Activated T-helper 1 cell treated with Interleukin-2 at 50 U/mL for 16 hours (primary cell): ENCODE data around the gene AKT1.
"Not testable (repeated sequence)": the region's sequence is repeated elsewhere in the genome, so short reads cannot be mapped to it uniquely, and the experiment has no call there.

Experiments used
- DNase-seq: peaks from one replicate; pipeline ENCODE4 v3.0.0-alpha.2; 2020; ENCODE audit warnings: low read depth

The AKT1 gene

GRCh38 chr14:104739026-104739425 is 56.5 kb downstream of the AKT1 start:
- no peak for DNase-seq

- no peak for DNase-seq
Measured at GRCh38 chr14:104738375-104739019, 57.1 kb downstream of the AKT1 start.

DNA sequence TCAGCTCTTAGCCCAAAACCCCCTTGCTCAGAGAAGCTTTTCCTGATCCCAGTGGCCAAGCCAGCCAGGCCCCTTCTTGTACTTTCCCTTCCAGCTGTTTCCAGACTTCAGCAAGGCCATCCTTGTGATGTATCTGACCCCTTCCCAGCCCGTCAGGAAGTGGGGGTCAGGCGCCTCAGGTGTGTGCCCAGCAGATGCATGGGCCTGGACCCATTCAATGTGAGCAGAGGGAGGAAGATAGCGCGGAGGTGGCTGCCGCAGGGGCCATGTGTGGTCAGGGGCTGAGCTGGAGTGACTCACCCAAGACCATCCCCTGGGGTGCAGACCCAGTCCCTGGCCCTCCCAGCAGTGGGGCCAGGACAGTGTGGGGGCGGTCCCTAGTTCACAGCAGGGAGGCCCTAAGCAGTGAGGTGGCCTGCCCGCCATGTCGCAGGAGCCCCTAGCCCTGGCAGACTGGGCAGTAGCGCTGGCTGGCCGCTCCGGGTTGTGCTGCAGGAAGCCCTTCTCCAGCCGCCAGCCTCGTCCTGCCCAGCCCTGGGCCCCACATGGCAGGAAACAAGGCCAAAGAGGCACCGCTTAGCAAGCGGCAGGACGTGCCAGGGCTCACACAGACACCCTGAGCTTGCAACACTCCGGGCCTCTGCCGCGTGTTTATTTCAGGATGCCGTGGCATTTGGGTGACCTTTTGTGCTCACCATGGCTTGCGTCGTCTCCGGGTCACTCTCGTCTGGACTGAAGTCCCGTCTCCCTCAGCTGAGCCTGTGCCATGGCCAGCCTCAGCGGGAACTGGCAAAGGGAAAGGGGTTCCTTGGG is 59.5 kb downstream of the AKT1 start:
- no peak for DNase-seq

DNA sequence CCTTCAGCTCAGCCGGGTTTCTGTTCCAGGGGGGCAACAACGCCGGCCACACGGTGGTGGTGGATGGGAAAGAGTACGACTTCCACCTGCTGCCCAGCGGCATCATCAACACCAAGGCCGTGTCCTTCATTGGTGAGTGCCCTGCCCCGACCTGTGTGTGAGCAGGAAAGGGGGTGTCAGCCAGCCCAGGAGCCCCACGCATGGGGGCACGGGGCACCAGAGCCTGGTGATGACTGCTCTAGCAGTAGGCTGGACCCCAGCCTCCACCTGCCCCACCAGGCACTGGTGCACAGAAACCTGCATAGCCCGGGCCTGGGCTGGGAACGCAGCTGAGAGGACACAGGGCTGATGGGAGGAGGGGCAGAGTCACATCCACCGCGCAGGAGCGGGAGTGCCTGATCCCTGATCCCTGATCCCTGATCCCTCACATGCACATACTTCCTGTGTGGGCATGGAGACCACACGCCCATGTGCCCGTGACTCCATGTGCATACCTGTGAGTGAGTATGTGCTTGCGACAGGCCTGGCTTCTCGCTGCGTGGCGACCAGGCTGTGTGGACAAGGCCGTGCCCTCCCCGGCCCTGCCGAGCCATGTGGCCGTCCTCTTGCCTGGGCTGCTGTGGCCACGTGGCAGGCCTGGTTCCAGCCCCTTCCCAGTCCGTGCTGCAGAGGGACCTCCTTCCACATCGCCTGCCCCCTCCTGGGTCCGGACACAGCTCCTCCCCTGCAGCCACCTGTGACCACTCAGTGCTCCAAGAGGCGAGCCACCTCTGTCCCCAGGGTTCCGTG is 60.4 kb downstream of the AKT1 start:
- no peak for DNase-seq

GRCh38 chr14:104734601-104734990 is 61.0 kb downstream of the AKT1 start:
- DNase-seq, result no peak

DNA sequence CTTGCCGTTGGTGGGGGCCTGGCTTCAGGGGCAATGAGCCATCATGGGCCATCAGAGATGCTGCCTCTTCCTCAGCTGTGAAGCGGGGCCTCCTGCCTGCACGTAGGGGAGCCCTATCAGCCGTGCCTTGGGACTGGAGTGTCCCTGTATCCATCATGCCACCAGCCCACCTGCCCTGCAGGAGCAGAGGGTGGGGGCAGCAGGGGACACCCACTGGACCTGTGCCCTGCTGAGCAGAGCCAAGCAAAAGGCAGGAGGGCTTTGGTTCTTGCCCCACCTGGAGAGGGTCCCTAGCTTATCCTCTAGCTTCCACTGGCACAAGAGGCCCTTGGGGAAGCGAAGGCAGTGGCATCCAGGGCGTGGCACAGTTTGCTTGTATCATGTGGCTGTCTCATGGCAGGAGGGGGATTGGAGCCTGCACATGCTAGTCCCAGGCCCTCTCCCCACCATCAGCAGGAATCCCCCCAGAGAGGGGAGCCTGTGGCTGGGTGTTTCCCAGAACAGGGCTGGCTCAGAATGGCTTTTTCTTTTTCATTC is 61.4 kb downstream of the AKT1 start:
- DNase-seq, result no peak

DNA sequence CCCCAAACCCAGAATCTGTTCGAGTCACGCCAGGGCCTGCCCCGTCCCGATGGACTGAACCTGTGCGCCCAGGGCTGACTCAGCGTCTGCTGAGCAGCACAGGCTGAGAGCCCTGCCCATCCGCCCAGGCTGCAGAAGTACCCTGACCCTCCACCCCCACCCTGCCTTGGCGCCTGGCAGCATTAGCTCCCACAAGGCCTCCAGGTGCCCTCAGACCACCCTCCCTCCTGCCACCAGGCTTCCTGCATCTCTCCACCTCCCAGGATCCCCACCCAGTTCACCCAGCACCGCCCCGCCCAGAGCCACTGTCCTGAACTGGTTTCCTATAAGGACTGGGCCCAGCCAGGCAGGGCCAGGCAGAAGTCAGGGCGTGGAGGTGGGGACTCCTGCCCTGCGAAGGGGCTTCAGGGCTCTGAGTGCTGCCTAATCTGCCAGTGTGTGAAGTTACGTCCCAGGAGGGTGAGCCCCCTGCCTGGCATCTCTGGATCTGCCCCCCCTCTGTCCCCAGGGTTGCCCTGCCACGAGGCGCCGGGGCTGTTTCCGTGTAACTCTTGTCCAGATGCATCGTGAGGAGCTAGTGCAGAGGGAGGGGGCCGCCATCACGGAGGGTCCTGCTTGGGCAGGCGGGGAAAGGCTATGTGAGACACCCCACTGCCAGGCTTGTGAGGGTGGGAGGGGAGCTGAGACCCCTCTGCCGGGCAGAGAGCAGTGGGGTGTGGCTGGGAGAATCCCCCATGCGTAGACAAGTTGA is 62.4 kb downstream of the AKT1 start:
- DNase-seq, result no peak

- no peak for DNase-seq
Measured at GRCh38 chr14:104732355-104732804, 63.2 kb downstream of the AKT1 start.

DNA sequence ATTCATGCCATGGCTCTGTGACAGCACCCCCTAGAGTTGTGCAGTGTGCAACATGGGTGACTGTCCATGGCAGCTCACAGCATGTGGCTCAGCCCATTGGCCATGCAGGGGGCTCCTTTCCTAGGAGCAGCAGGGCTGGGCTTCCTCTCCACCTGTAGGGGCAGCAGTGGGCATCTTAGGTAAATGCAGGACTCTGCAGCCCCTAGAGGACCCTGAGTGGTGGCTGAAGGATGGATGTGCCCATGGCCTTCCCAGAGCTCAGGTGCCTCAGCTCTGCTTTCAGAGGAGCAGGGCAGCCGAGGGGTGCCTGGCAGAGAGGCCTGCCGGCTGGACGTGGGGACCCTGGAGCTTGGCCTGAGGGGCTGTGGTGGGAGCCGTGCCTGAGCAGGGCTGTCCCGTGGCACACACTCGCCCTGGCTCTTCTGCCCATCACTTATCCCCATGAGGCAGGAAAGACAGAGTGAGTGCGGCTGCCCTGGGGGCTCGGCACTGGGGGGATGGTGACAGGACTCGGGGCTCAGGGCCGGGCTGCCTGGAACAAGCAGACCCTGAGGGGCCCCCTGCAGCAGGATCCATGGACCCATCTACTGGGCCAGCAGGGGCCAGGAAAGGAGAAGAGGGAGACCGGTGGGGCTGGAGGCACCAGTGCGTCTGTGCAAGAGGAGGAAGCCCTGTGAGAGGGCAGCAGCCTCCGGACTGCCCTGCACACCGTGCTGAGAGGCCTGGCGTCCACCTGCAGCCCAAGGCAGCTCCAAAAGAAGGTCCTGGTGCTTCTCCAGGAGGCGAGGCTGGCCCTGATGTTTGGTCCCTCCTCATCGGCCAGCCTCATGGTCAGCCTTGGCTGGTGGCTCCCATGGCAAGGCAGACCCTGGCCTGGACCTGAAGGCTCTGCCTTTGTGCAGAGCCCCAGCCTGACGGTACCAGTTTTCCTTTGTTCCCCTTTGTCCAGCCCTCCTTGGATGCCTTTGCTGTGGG is 63.9 kb downstream of the AKT1 start:
- no peak for DNase-seq

DNA sequence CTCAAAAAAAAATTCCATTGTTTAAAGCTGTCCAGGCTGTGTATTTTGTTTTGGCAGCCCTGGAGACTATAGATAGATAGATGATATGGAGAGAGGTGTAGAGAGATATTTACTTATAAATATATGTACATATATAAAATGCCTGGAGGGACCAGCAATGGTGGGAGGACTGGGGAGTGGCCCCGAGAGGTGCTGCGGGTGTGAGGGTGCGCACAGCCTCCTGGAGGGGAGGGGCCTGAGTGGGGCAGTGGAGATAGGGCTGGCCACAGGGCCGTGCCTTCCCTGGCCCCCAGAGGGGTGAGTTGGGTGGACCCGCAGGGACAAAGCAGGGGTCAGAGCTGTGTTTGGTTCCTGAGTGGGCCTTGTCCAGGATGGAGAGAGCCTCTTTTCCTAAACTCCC is 65.1 kb downstream of the AKT1 start:
- DNase-seq, result no peak

DNA sequence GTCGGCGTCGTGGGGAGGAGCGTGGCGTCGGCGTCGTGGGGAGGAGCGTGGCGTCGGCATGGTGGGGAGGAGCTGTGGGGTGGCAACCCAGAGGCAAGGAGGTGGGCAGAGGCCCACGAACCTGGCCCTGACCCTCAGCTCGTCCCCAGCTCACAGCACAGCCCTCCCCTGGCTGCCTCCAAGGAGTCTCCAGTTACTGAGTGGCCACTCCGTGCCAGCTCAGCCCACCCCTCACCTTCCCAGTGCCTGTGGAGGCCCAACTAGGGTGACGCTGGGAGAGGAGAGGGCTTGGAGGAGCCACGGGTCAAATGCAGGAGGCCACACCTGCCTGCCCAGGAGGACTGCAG is 65.7 kb downstream of the AKT1 start:
- DNase-seq, result no peak

DNA sequence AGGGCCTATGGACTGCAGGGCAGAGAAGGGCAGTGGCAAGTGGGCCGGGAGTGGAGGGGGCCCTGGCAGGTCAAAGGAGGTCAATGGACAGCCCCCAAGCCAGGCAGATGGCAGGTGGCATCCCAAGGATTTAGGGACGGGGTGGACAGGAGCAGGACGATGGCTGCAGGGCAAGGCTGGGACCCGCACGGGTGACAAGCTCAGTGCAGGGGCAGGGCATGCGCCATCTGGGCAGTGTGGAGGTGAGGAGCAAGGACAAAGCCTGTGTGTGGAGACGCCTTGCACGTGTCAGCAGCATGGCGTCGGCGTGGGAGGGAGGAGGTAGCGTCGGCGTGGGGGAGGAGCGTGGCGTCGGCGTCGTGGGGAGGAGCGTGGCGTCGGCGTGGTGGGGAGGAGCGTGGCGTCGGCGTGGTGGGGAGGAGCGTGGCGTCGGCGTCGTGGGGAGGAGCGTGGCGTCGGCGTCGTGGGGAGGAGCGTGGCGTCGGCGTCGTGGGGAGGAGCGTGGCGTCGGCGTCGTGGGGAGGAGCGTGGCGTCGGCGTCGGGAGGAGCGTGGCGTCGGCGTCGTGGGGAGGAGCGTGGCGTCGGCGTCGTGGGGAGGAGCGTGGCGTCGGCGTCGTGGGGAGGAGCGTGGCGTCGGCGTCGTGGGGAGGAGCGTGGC is 66.2 kb downstream of the AKT1 start:
- DNase-seq, result not testable (repeated sequence)

- no peak for DNase-seq
Measured at GRCh38 chr14:104728631-104729030, 66.9 kb downstream of the AKT1 start.

DNA sequence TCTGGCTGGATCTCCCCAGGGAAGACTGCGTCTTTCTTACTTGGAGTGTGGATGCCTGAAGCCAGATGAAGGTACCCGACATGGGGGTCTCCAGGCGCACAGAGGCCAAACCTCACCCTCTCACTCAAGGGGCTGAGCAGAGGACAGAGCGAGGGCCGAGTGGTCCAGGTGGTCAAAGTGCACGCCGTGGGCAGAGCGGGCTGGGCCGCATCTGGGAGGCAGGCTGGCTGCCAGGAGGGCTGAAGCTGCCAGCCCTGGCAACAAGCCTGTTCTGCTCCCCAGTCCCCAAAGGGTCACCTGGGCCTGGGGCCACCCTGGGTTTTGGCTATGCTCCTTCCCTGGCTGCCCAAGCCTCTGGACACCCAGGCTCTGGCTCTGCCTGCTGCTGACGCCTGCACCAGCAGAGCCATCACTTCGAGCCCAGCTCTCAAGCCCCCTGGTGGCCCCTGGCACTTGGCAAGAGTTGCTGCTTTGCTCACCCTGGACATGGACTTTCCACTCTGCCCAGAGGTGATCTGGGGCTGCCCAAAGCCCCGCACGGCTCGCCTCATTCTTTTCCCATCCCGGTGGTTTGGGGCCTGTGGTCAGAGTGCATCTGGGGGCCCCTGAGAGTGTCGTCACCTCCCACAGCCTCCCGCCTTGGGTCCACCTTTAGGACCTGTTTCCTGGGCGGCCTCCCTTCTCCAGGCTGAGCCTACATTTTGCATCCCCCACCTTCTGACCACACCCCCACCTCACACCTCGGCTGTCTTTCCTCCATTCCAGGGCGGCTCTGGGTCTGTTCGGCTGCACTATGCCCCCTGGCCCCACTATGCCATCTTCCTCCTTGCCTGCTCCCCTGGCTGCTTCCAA is 68.7 kb downstream of the AKT1 start:
- DNase-seq, result no peak

GRCh38 chr14:104725772-104726548 is 69.6 kb downstream of the AKT1 start:
- DNase-seq, result no peak

GRCh38 chr14:104724981-104725771 is 70.4 kb downstream of the AKT1 start:
- no peak for DNase-seq

- no peak for DNase-seq
Measured at GRCh38 chr14:104724407-104724980, 71.1 kb downstream of the AKT1 start.
